Neural progenitor cell (in vitro differentiated cells): ENCODE measurements around the gene PITPNM1.

Experiments used
- CTCF ChIP-seq: fragments of 200-600 bp; sonication (generic); IDR thresholded peaks from 2 replicates; pipeline ENCODE4 v1.5.1; 2017; ENCODE audit warnings: antibody characterized with exemption, mild to moderate bottlenecking
- EZH2 ChIP-seq: fragments of 200-600 bp; sonication (generic); IDR thresholded peaks from 2 replicates; pipeline ENCODE4 v1.6.1; 2017; ENCODE audit warnings: antibody characterized with exemption, mild to moderate bottlenecking, moderate library complexity
- EZH2phosphoT487 ChIP-seq: fragments of 200-600 bp; sonication (generic); IDR thresholded peaks from 2 replicates; pipeline ENCODE4 v1.6.1; 2017; ENCODE audit warnings: antibody characterized with exemption

- TF ChIP-seq CTCF (no peak), EZH2 (no peak), EZH2phosphoT487 (no peak)
Observed at GRCh38 chr11:67538823-67539505, 33.8 kb upstream of the PITPNM1 start.
